ENCODE results near the gene MAPT.

MAPT gene

DNA sequence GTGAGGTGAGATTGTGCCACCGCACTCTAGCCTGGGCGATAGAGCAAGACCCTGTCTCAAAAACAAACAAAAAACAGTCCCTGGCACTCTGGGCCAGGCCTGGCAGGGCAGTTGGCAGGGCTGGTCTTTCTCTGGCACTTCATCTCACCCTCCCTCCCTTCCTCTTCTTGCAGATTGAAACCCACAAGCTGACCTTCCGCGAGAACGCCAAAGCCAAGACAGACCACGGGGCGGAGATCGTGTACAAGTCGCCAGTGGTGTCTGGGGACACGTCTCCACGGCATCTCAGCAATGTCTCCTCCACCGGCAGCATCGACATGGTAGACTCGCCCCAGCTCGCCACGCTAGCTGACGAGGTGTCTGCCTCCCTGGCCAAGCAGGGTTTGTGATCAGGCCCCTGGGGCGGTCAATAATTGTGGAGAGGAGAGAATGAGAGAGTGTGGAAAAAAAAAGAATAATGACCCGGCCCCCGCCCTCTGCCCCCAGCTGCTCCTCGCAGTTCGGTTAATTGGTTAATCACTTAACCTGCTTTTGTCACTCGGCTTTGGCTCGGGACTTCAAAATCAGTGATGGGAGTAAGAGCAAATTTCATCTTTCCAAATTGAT lies 129.5 kb downstream of the MAPT start:
- peaks cover 0 to 57% (median 8%) of the 10 kb centered on the region in 3 donors for H3K36me3 ChIP-seq
- TF ChIP-seq, protein P1, sequence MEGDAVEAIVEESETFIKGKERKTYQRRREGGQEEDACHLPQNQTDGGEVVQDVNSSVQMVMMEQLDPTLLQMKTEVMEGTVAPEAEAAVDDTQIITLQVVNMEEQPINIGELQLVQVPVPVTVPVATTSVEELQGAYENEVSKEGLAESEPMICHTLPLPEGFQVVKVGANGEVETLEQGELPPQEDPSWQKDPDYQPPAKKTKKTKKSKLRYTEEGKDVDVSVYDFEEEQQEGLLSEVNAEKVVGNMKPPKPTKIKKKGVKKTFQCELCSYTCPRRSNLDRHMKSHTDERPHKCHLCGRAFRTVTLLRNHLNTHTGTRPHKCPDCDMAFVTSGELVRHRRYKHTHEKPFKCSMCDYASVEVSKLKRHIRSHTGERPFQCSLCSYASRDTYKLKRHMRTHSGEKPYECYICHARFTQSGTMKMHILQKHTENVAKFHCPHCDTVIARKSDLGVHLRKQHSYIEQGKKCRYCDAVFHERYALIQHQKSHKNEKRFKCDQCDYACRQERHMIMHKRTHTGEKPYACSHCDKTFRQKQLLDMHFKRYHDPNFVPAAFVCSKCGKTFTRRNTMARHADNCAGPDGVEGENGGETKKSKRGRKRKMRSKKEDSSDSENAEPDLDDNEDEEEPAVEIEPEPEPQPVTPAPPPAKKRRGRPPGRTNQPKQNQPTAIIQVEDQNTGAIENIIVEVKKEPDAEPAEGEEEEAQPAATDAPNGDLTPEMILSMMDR (IDR thresholded peaks at IDR 0.05), result no peak
- DNase-seq, result no peak
- no peak overlapping the region for H3K27ac ChIP-seq
- H3K9me3 ChIP-seq, result no peaks in the 10 kb centered on the region
- intact Hi-C loops (cut with DNase I; ENCODE audit: low total_unique reads), result no loop called here
- no peaks in the 10 kb centered on the region for H3K27me3 ChIP-seq
- no peaks in the 10 kb centered on the region for H3K4me1 ChIP-seq
- no peak overlapping the region for H3K4me3 ChIP-seq

DNA sequence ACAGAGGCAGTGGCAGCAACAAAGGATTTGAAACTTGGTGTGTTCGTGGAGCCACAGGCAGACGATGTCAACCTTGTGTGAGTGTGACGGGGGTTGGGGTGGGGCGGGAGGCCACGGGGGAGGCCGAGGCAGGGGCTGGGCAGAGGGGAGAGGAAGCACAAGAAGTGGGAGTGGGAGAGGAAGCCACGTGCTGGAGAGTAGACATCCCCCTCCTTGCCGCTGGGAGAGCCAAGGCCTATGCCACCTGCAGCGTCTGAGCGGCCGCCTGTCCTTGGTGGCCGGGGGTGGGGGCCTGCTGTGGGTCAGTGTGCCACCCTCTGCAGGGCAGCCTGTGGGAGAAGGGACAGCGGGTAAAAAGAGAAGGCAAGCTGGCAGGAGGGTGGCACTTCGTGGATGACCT lies 130.2 kb downstream of the MAPT start:
- Histone ChIP-seq H3K9me3 (no peaks in the 10 kb centered on the region), H3K4me1 (no peaks in the 10 kb centered on the region), H3K27ac (no peak overlapping the region), H3K4me3 (no peak overlapping the region), H3K27me3 (no peaks in the 10 kb centered on the region), H3K36me3 (peaks cover 0 to 64% (median 8%) of the 10 kb centered on the region in 3 donors)
- intact Hi-C loops (cut with DNase I; ENCODE audit: low total_unique reads), result no loop called here
- no peak for DNase-seq
- TF ChIP-seq, protein P1 (IDR thresholded peaks at IDR 0.05), result no peak

DNA sequence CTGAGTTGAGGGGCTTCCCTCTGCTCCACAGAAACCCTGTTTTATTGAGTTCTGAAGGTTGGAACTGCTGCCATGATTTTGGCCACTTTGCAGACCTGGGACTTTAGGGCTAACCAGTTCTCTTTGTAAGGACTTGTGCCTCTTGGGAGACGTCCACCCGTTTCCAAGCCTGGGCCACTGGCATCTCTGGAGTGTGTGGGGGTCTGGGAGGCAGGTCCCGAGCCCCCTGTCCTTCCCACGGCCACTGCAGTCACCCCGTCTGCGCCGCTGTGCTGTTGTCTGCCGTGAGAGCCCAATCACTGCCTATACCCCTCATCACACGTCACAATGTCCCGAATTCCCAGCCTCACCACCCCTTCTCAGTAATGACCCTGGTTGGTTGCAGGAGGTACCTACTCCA lies 130.7 kb downstream of the MAPT start:
- Histone ChIP-seq H3K4me3 (no peak overlapping the region), H3K36me3 (peaks cover 0 to 66% (median 8%) of the 10 kb centered on the region in 3 donors), H3K27me3 (no peaks in the 10 kb centered on the region), H3K4me1 (no peaks in the 10 kb centered on the region), H3K27ac (no peak overlapping the region), H3K9me3 (no peaks in the 10 kb centered on the region)
- DNase-seq, result no peak
- intact Hi-C loops (cut with DNase I; ENCODE audit: low total_unique reads), result no loop called here
- TF ChIP-seq, protein P1 (IDR thresholded peaks at IDR 0.05), result no peak

DNA sequence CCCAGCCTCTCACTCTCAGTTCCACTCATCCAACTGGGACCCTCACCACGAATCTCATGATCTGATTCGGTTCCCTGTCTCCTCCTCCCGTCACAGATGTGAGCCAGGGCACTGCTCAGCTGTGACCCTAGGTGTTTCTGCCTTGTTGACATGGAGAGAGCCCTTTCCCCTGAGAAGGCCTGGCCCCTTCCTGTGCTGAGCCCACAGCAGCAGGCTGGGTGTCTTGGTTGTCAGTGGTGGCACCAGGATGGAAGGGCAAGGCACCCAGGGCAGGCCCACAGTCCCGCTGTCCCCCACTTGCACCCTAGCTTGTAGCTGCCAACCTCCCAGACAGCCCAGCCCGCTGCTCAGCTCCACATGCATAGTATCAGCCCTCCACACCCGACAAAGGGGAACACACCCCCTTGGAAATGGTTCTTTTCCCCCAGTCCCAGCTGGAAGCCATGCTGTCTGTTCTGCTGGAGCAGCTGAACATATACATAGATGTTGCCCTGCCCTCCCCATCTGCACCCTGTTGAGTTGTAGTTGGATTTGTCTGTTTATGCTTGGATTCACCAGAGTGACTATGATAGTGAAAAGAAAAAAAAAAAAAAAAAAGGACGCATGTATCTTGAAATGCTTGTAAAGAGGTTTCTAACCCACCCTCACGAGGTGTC lies 131.3 kb downstream of the MAPT start:
- no peak for DNase-seq
- H3K27ac ChIP-seq, result no peak overlapping the region
- no peak overlapping the region for H3K4me3 ChIP-seq
- H3K9me3 ChIP-seq, result no peaks in the 10 kb centered on the region
- H3K27me3 ChIP-seq, result no peaks in the 10 kb centered on the region
- peaks cover 5 to 72% (median 11%) of the 10 kb centered on the region in 3 donors for H3K36me3 ChIP-seq
- TF ChIP-seq, protein P1 (IDR thresholded peaks at IDR 0.05), result no peak
- intact Hi-C loops (cut with DNase I; ENCODE audit: low total_unique reads), result no loop called here
- no peaks in the 10 kb centered on the region for H3K4me1 ChIP-seq

DNA sequence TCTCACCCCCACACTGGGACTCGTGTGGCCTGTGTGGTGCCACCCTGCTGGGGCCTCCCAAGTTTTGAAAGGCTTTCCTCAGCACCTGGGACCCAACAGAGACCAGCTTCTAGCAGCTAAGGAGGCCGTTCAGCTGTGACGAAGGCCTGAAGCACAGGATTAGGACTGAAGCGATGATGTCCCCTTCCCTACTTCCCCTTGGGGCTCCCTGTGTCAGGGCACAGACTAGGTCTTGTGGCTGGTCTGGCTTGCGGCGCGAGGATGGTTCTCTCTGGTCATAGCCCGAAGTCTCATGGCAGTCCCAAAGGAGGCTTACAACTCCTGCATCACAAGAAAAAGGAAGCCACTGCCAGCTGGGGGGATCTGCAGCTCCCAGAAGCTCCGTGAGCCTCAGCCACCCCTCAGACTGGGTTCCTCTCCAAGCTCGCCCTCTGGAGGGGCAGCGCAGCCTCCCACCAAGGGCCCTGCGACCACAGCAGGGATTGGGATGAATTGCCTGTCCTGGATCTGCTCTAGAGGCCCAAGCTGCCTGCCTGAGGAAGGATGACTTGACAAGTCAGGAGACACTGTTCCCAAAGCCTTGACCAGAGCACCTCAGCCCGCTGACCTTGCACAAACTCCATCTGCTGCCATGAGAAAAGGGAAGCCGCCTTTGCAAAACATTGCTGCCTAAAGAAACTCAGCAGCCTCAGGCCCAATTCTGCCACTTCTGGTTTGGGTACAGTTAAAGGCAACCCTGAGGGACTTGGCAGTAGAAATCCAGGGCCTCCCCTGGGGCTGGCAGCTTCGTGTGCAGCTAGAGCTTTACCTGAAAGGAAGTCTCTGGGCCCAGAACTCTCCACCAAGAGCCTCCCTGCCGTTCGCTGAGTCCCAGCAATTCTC lies 132.1 kb downstream of the MAPT start:
- Histone ChIP-seq H3K36me3 (peaks cover 13 to 80% (median 19%) of the 10 kb centered on the region in 3 donors), H3K27ac (no peak overlapping the region), H3K4me3 (no peak overlapping the region), H3K27me3 (no peaks in the 10 kb centered on the region), H3K4me1 (no peaks in the 10 kb centered on the region), H3K9me3 (no peaks in the 10 kb centered on the region)
- peak in 1 of 2 donors; percentile 51 for DNase-seq
- TF ChIP-seq, protein P1 (IDR thresholded peaks at IDR 0.05), result no peak
- intact Hi-C loops (cut with DNase I; ENCODE audit: low total_unique reads), result no loop called here
